Stimulated activated effector memory CD8-positive, alpha-beta T cell treated with anti-CD3 and anti-CD28 coated beads, Interleukin-12 subunit alpha, Interleukin-12 subunit beta, amount 100 ng/mL, for 72 hours (primary cell): Measurements from ENCODE around the gene GABRA1.

ENCODE experiments used
- ATAC-seq: fragments of 150-1000 bp; cut with Tn5 transposase; 2 replicates; pipeline ENCODE4 v1.10.0; 2021
- DNase-seq, 2 donors: peaks; one replicate each; pipeline ENCODE4 v3.0.0; 2021 to 2022; ENCODE audit warnings: low spot score in 2 of 2
- H3K27ac Mint-ChIP-seq: one replicate; pipeline ENCODE4 v1.8.0; 2022; ENCODE audit warnings: mild to moderate bottlenecking, mixed read lengths
- H3K36me3 Mint-ChIP-seq: one replicate; pipeline ENCODE4 v1.8.0; 2022; ENCODE audit warnings: mild to moderate bottlenecking, mixed read lengths
- H3K4me1 Mint-ChIP-seq: one replicate; pipeline ENCODE4 v1.8.0; 2022; ENCODE audit warnings: mixed read lengths
- H3K4me3 Mint-ChIP-seq: one replicate; pipeline ENCODE4 v1.8.0; 2022; ENCODE audit warnings: mild to moderate bottlenecking, mixed read lengths
- H3K9me3 Mint-ChIP-seq: one replicate; pipeline ENCODE4 v1.8.0; 2022; ENCODE audit warnings: mixed read lengths

GABRA1 gene

GRCh38 chr5:161847941-161848391, at the start of gene GABRA1:
Gene GABRA1, plus strand, starts transcription at chr5:161848120. Its CDS starts 2,691 bp downstream, at chr5:161850811.
- no peaks in the 10 kb centered on the region for H3K36me3 Mint-ChIP-seq
- no peaks in the 10 kb centered on the region for H3K4me1 Mint-ChIP-seq
- no peaks in the 10 kb centered on the region for H3K9me3 Mint-ChIP-seq
- no peak within 1 kb of the TSS for H3K4me3 Mint-ChIP-seq
- DNase-seq (no peak), ATAC-seq (no peak)
- H3K27ac Mint-ChIP-seq = no peak within 1 kb of the TSS

DNA sequence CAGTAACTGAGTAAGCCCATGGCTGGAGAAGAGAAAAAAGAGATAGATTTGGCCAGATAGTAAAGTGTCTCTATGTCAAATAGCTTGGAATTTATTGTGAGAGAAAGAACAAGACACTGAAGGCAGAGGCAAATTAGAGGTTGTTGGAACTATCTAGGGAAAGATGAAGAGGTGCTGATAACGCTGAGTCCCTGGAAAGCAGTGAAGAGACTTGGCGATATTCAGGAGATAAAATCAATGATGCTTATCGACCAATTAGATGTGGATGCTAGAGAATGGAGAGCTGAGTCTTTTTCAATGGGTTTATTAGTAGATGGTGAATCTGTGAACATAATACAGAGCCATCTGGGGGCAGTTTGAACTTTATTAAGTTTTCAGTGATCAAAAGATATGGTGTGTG, 48.6 kb upstream of the GABRA1 start:
- Mint-ChIP-seq H3K4me3 (no peak overlapping the region), H3K4me1 (no peaks in the 10 kb centered on the region), H3K9me3 (peaks cover 18% of the 10 kb centered on the region), H3K36me3 (no peaks in the 10 kb centered on the region), H3K27ac (no peak overlapping the region)
- DNase-seq = no peak
- no peak for ATAC-seq

DNA sequence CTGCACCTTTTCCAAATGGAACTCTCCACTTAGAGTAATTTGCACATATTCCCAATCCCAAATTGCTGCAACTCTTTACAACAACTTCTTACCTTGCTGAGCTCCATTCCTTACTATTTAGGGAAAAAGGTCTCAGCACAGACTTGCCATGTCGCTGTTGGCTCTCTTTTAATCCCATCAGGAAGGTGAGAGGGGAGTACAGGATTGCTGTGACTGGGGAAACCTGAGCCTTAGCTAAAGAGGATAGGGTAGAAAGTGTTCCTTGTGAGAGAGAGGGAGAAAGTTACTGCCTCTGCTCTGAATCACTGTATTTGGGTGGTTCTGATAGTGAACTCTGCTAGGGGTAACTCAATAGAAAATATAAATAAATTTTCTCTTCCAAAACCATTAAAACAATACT, 43.7 kb upstream of the GABRA1 start:
- no peaks in the 10 kb centered on the region for H3K36me3 Mint-ChIP-seq
- peaks cover 22% of the 10 kb centered on the region for H3K9me3 Mint-ChIP-seq
- ATAC-seq = no peak
- no peaks in the 10 kb centered on the region for H3K4me1 Mint-ChIP-seq
- no peak overlapping the region for H3K4me3 Mint-ChIP-seq
- DNase-seq = no peak
- no peak overlapping the region for H3K27ac Mint-ChIP-seq

DNA sequence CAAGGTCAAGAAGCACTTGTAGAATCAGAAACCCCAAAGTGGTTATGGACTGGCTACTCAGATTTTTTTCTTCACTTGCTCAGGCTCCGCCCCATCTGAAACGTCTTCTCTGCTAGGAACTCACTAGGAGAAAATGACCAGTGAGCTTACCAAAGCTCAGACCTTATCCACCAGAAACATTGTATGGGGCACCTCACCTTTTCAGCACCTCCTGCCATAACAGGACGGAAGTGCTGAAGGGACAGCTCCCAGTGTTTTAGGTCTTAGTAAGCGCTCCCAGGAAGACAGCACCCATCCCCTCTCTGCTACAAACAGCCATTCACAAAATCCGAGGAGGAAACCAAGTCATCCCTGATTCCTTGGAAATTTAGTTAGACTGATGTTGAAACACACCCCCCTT, 1.2 kb upstream of the GABRA1 start:
- no peaks in the 10 kb centered on the region for H3K36me3 Mint-ChIP-seq
- no peaks in the 10 kb centered on the region for H3K4me1 Mint-ChIP-seq
- H3K27ac Mint-ChIP-seq = no peak overlapping the region
- DNase-seq (no peak), ATAC-seq (no peak)
- no peaks in the 10 kb centered on the region for H3K9me3 Mint-ChIP-seq
- H3K4me3 Mint-ChIP-seq = no peak overlapping the region

DNA sequence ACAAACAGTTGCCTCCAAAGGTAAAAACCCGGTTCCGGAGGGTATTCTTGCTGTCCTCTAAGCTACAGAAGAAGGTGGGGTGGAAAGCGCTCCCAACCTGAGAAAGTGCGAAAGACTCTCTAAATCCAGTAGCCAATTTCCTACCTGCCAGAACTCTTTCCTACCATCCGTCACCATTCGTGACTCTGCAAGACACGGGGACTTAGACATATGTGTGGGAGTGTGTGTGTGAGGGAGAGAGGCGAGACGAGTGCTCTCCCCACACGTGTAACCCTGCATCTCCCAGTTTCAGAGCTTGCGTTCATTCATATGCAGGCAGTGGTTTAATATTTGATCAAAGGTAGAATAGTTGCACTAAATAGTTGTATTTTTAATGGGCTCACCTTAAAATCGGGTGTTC, 473 bp upstream of the GABRA1 start:
- H3K36me3 Mint-ChIP-seq = no peaks in the 10 kb centered on the region
- H3K4me3 Mint-ChIP-seq = no peak overlapping the region
- H3K9me3 Mint-ChIP-seq = no peaks in the 10 kb centered on the region
- H3K4me1 Mint-ChIP-seq = no peaks in the 10 kb centered on the region
- ATAC-seq (no peak), DNase-seq (no peak)
- no peak overlapping the region for H3K27ac Mint-ChIP-seq

DNA sequence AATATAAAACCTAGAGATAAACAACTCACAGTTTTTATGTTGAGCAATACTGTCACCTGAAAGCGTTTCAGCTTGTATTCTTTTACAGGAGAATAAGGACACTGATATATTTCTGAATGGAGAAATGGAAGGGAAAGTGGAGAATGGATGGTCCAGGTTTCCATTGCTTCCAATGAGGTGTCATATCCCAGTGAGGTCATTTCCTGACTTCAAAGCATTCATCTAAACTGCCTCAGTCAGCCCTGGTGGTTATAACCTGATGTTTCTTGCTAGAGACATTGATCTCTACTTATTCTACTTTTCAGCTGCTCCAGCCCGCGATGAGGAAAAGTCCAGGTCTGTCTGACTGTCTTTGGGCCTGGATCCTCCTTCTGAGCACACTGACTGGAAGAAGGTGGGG, 2.6 kb downstream of the GABRA1 start:
- no peaks in the 10 kb centered on the region for H3K4me1 Mint-ChIP-seq
- no peaks in the 10 kb centered on the region for H3K9me3 Mint-ChIP-seq
- no peaks in the 10 kb centered on the region for H3K36me3 Mint-ChIP-seq
- DNase-seq (no peak), ATAC-seq (no peak)
- no peak overlapping the region for H3K27ac Mint-ChIP-seq
- no peak overlapping the region for H3K4me3 Mint-ChIP-seq

DNA sequence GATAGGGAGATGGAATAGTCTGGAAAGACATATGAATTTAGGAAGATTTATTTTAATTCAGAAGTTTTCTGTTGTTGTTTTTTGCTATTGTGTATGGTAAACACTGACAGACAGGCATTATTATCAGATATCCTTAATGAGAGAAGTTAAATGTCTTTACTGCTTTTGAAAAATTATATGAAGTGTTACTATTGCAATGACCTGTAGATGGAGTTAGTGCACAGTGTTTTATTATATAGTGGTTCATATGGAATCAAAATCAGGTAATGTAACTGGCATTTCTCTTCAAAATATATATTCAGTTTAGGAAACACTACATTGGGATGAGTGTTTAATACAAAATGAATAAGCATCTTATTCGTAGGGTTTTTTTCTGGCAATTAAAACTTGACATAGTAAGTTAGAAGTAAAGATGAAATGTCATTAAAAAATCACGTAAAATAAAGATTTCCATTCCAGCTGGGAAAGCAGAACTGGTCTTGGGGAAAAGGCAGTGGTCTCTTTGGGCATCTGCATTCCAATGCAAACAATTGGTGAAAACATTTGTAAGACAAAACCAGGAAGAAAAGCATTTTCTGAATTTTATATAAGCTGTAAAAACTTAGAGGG, 3.9 kb downstream of the GABRA1 start:
- no peak overlapping the region for H3K27ac Mint-ChIP-seq
- no peak overlapping the region for H3K4me3 Mint-ChIP-seq
- DNase-seq (no peak), ATAC-seq (no peak)
- no peaks in the 10 kb centered on the region for H3K4me1 Mint-ChIP-seq
- H3K36me3 Mint-ChIP-seq = no peaks in the 10 kb centered on the region
- H3K9me3 Mint-ChIP-seq = no peaks in the 10 kb centered on the region

GRCh38 chr5:161857358-161857757, 9.4 kb downstream of the GABRA1 start:
- Mint-ChIP-seq H3K36me3 (no peaks in the 10 kb centered on the region), H3K4me1 (no peaks in the 10 kb centered on the region)

DNA sequence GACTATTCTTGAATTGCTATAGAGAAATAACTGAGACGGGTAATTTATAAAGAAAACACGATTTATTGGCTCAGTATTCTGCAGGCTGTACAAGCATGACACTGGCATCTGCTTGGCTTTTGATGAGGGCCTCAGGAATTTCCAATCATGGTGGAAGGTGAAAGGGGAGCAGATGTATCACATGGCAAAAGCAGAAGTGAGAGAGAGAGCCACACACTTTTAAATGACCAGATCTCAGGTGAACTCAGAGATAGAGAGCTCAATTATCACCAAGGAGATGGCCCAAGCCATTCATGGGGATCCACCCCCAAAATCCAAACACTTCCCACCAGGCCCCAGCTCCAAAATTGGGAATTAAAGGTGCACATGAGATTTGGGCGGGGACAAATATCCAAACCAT, 15.3 kb downstream of the GABRA1 start:
- ATAC-seq = no peak
- H3K4me1 Mint-ChIP-seq = no peaks in the 10 kb centered on the region
- DNase-seq = no peak
- H3K9me3 Mint-ChIP-seq = peaks cover 2% of the 10 kb centered on the region
- no peaks in the 10 kb centered on the region for H3K36me3 Mint-ChIP-seq
- H3K4me3 Mint-ChIP-seq = no peak overlapping the region
- no peak overlapping the region for H3K27ac Mint-ChIP-seq

More at GRCh38 chr5:161857358-161857757, 9.4 kb downstream of the GABRA1 start:
- no peak overlapping the region for H3K4me3 Mint-ChIP-seq
- DNase-seq (no peak), ATAC-seq (no peak)
- H3K9me3 Mint-ChIP-seq = peaks cover 8% of the 10 kb centered on the region
- H3K27ac Mint-ChIP-seq = no peak overlapping the region

DNA sequence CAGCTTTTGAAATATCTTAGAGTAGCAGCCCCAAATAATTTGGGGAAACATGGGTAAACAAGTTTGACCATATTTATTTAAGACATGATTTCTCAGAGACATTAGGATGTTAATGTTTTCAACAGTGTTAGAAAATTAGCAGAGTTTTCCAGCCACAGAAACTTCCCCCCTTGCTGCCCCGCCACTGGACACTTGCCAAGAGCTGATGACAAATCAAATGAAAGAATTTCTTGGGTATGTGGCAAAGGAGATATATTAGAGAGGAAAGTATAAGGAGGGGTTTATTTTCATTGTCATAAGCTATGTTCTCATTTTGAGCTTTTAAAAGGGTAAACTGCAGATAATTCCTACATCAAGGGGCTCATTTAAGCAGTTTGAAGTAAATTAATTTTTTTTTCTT, 15.9 kb downstream of the GABRA1 start:
- H3K36me3 Mint-ChIP-seq = no peaks in the 10 kb centered on the region
- no peak overlapping the region for H3K4me3 Mint-ChIP-seq
- peaks cover 2% of the 10 kb centered on the region for H3K9me3 Mint-ChIP-seq
- DNase-seq = no peak
- ATAC-seq = no peak
- H3K4me1 Mint-ChIP-seq = no peaks in the 10 kb centered on the region
- no peak overlapping the region for H3K27ac Mint-ChIP-seq

DNA sequence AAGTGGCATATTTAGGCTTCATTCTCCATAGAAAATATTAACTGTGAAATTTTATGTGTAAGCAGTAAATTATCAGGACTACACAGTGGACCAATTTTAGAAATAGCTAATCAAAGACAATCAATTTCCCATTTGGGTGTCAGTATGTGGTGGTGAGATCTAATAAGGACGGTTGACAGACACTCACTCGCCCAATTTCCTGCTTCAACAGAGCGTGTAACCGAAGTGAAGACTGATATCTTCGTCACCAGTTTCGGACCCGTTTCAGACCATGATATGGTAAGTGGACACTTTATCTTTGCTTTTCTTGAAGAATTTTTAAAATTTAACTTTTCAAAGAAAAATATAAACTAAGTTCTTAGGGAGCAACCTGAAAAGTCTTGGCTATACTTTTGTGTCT, 17.6 kb downstream of the GABRA1 start:
- H3K9me3 Mint-ChIP-seq = peaks cover 2% of the 10 kb centered on the region
- ATAC-seq (no peak), DNase-seq (no peak)
- H3K36me3 Mint-ChIP-seq = no peaks in the 10 kb centered on the region
- no peak overlapping the region for H3K27ac Mint-ChIP-seq
- H3K4me1 Mint-ChIP-seq = no peaks in the 10 kb centered on the region
- H3K4me3 Mint-ChIP-seq = no peak overlapping the region

DNA sequence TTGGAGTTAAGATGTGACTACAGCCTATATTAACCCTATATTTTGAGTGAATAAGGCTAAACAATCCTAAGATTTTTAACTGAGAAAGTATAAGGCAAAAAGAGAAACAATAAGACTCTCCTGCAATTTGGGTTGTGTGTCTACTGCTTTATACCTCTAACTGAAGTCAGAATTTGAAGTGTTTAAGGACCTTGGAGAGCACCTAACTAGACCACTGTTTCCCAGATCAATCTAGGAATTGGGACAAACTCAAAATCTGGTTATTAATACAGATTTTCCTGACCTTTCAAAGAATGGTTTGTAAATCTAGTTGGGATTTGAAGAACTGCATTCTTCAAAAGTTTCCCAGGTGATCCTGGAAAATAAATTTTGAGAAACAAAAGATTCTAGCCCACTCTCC, 42.1 kb downstream of the GABRA1 start:
- Mint-ChIP-seq H3K9me3 (peaks cover 7% of the 10 kb centered on the region), H3K4me1 (no peaks in the 10 kb centered on the region), H3K27ac (no peak overlapping the region), H3K36me3 (no peaks in the 10 kb centered on the region), H3K4me3 (no peak overlapping the region)
- no peak for ATAC-seq
- no peak for DNase-seq

DNA sequence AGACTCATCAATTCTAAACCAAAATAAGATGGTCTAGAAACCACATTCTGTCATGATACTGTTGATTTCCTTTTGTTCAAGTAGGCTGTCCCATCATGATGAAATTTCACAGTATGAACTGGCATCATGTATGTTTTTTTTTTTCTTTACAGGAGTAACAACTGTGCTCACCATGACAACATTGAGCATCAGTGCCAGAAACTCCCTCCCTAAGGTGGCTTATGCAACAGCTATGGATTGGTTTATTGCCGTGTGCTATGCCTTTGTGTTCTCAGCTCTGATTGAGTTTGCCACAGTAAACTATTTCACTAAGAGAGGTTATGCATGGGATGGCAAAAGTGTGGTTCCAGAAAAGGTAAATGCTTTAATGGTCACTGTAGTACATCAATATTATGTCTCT, 47.6 kb downstream of the GABRA1 start:
- no peak for ATAC-seq
- peaks cover 3% of the 10 kb centered on the region for H3K9me3 Mint-ChIP-seq

DNA sequence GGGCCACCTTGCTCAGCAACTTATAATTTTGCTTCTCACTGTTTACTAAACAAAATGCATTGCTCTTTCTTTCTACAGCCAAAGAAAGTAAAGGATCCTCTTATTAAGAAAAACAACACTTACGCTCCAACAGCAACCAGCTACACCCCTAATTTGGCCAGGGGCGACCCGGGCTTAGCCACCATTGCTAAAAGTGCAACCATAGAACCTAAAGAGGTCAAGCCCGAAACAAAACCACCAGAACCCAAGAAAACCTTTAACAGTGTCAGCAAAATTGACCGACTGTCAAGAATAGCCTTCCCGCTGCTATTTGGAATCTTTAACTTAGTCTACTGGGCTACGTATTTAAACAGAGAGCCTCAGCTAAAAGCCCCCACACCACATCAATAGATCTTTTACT, 49.1 kb downstream of the GABRA1 start:
- no peak overlapping the region for H3K4me3 Mint-ChIP-seq
- ATAC-seq (no peak), DNase-seq (no peak)
- no peaks in the 10 kb centered on the region for H3K4me1 Mint-ChIP-seq
- H3K9me3 Mint-ChIP-seq = peaks cover 3% of the 10 kb centered on the region
- H3K36me3 Mint-ChIP-seq = no peaks in the 10 kb centered on the region
- no peak overlapping the region for H3K27ac Mint-ChIP-seq

More for the DNA sequence above, 47.6 kb downstream of the GABRA1 start:
- no peak overlapping the region for H3K4me3 Mint-ChIP-seq
- no peak overlapping the region for H3K27ac Mint-ChIP-seq
- H3K36me3 Mint-ChIP-seq = no peaks in the 10 kb centered on the region
- no peak for DNase-seq
- no peaks in the 10 kb centered on the region for H3K4me1 Mint-ChIP-seq

- no peaks in the 10 kb centered on the region for H3K4me1 Mint-ChIP-seq
- DNase-seq (no peak), ATAC-seq (no peak)
- H3K36me3 Mint-ChIP-seq = no peaks in the 10 kb centered on the region
- no peak overlapping the region for H3K27ac Mint-ChIP-seq
- peaks cover 2% of the 10 kb centered on the region for H3K9me3 Mint-ChIP-seq
- H3K4me3 Mint-ChIP-seq = no peak overlapping the region
These were observed 51.7 kb downstream of the GABRA1 start for GRCh38 chr5:161899590-161899989.

- no peaks in the 10 kb centered on the region for H3K4me1 Mint-ChIP-seq
These were observed 53.1 kb downstream of the GABRA1 start for GRCh38 chr5:161900981-161901380.

GRCh38 chr5:161921781-161922180, 73.9 kb downstream of the GABRA1 start:
- Mint-ChIP-seq H3K36me3 (no peaks in the 10 kb centered on the region), H3K4me1 (no peaks in the 10 kb centered on the region), H3K27ac (no peak overlapping the region), H3K9me3 (peaks cover 11% of the 10 kb centered on the region), H3K4me3 (no peak overlapping the region)
- DNase-seq (no peak), ATAC-seq (no peak)

More at GRCh38 chr5:161900981-161901380, 53.1 kb downstream of the GABRA1 start:
- Mint-ChIP-seq H3K36me3 (no peaks in the 10 kb centered on the region), H3K27ac (no peak overlapping the region), H3K4me3 (no peak overlapping the region), H3K9me3 (peaks cover 8% of the 10 kb centered on the region)
- ATAC-seq = no peak
- DNase-seq = no peak
